Heart left ventricle (tissue), 16 donors: ENCODE results near the gene PFKFB3. TPM values are rescaled to one million over a fixed set of nuclear protein-coding genes. Genes with fewer than 3 reads are reported as not detected.
"Not testable (repeated sequence)": the region's sequence is repeated elsewhere in the genome, so short reads cannot be mapped to it uniquely, and the experiment has no call there.

Experiments
- ATAC-seq, 4 donors: fragments of 200-7000 bp; cut with Tn5 transposase; one replicate each; pipeline ENCODE4 v1.9.1; 2020 to 2022; ENCODE audit warnings: moderate library complexity in 4 of 4, mild to moderate bottlenecking in 3 of 4, moderate number of reproducible peaks in 1 of 4
- DNase-seq, 5 donors: peaks; one replicate each; pipeline ENCODE4 v3.0.0-alpha.2; 2020
- H3K27ac ChIP-seq, 12 donors: fragments of 200-600 bp; sonication (generic) in 4 of 12; one replicate each; pipeline versions ENCODE4 v1.5.0 to v1.8.0; 2016 to 2022; ENCODE audit warnings: mild to moderate bottlenecking in 2 of 12
- H3K27me3 ChIP-seq, 9 donors: fragments of 200-600 bp; sonication (generic) in 2 of 9; one replicate each; pipeline versions ENCODE4 v1.5.1 to v1.8.0; 2016 to 2022; ENCODE audit warnings: mild to moderate bottlenecking in 3 of 9
- H3K36me3 ChIP-seq, 9 donors: fragments of 200-600 bp; sonication (generic) in 2 of 9; one replicate each; pipeline versions ENCODE4 v1.5.0 to v1.8.0; 2018 to 2022; ENCODE audit warnings: mild to moderate bottlenecking in 2 of 9
- H3K4me1 ChIP-seq, 12 donors: fragments of 200-600 bp; sonication (generic) in 4 of 12; one replicate each; pipeline versions ENCODE4 v1.5.0 to v1.8.0; 2016 to 2022; ENCODE audit warnings: mild to moderate bottlenecking in 3 of 12
- H3K4me3 ChIP-seq, 12 donors: fragments of 200-600 bp; sonication (generic) in 4 of 12; one replicate each; pipeline versions ENCODE4 v1.5.0 to v1.8.0; 2017 to 2022; ENCODE audit warnings: mild to moderate bottlenecking in 9 of 12, moderate library complexity in 4 of 12
- H3K9me3 ChIP-seq, 12 donors: fragments of 200-600 bp; sonication (generic) in 4 of 12; one replicate each; pipeline versions ENCODE4 v1.5.0 to v1.8.0; 2016 to 2022; ENCODE audit warnings: mild to moderate bottlenecking in 1 of 12
- CTCF ChIP-seq, 12 donors: fragments of 200-600 bp; sonication (generic) in 4 of 12; IDR thresholded peaks; one replicate each; pipeline versions ENCODE4 v1.5.0 to v1.8.0; 2018 to 2022; ENCODE audit warnings: antibody characterized with exemption in 12 of 12, mild to moderate bottlenecking in 5 of 12
- POLR2A ChIP-seq, 2 donors: fragments of 450-650 bp; IDR thresholded peaks; one replicate each; pipeline ENCODE4 v1.6.1; 2017; ENCODE audit warnings: antibody characterized with exemption in 2 of 2, mild to moderate bottlenecking in 2 of 2, moderate library complexity in 2 of 2
- WGBS, 4 donors: extraction: QIAGEN DNeasy Blood & Tissue Kit in 2 of 4; methylation state at CpG; one replicate each; pipeline versions ENCODE4 v1.1.5 to v1.1.7; 2013 to 2018; 5-methylcytosine and 5-hydroxymethylcytosine counted together
- intact Hi-C, 10 donors: fragments of 100-400 bp; cut with DNase I; formaldehyde crosslinking; loops; one replicate each; pipeline versions ENCODE4 v1.11.1 to v1.14.2; 2022
- polyA plus RNA-seq, 2 donors: library from polyadenylated mRNA; stranded (reverse); fragments of 200-250 nt; gene quantifications; one replicate each; pipeline ENCODE4 v1.2.3, GENCODE V29; 2013
- total RNA-seq, 9 donors: library from RNA; depleted of rRNA in 2 of 9; stranded (reverse); fragments of >200 nt in 2 of 9; fragmentation: NEBNext Ultra II Directional in 3 of 9; extraction: Animal tissue kit (Norgen Biotek cat#: 25700) in 3 of 9; gene quantifications; one replicate each; pipeline versions ENCODE4 v1.1.0 to v1.2.4, GENCODE V29; 2016 to 2023
- donor health status: ischemic (EF 13 %, LVEDD 7.1; RV severe dilation, severe dysfunction).
- donor health status: healthy with polysubstance abuse.
- donor health status: DM: no; HTN: yes; CAD: no.
- donor health status: DM: no; HTN: no; CAD: no.
- donor health status: ischemic (EF 25% LVEDD 6.9; RV normal size, moderate dysfunction).
- donor health status: ischemic (EF 25% LVEDD 5.7; RV mildly dilated, moderate dysfunction).
- donor health status: healthy.
- donor health status: DM: yes; HTN: yes; CAD: no.
- donor health status: ischemic (EF 35%, LVEDD 5.7; RV mildly dilated, moderate dysfunction).
- donor health status: nonischemic (EF 11% LVEDD 7.7; RV severe dilation, severe dysfunction).
- donor health status: DM: yes; HTN: yes; CAD: no.
- donor health status: PGD.
- donor health status: ischemic (EF 29% LVEDD 5.4; RV normal size, mild dysfunction).
- donor health status: nonischemic (EF 23%, LVEDD 6.1; RV moderate dilation, normal function).

The PFKFB3 gene
- total and polyA plus RNA-seq, 11 donors = 6.2 to 53.1 (median 13.4) TPM

DNA sequence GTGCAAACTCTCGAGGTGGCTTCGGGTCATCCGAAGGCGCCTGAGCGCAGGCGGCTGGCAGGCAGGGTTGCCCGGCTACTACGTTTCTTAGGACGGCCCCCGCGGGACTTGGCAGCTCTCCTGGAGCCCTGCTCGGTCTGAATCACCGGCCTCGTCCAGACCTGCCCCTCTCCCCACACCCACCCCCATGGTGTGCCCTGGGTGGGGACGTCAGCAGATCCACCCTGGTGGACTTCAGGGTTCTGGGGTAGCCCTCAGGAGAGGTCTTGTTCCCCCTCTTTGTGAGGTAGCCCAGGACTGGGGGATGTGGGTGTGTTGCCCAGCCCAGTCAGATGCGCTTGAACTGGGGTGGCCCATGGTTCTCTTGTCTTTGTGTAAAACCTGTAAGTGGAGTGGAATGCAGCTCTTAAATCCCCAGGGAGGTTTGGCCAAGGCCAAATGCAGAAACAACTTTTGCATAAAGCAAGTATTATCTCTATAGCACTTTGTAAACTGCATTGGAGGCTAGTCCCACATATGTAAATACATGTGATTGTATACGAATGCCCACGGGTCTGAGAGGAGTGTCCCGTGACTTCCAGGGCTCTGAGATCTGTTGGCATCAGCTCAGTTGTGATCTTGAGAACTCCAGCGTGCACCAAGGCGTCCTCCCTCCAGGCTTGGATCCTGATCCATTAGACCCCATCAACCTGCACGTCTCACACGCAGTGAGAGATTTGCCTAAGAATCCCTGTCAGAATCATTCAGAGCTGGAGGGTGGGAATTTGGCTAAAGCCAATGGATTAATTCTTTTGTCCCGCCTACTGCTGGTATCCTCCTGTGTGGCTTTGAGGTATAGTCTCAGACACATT, 1.8 kb downstream of the PFKFB3 start:
- intact Hi-C loops = loop anchor here in 8 of 10 donors (2.0 to 10.0 kb wide), 6 partner anchors 37 to 198 kb away; no protein-coding TSS in a partner anchor
- H3K4me1 ChIP-seq = peaks cover 0 to 58% (median 30%) of the 10 kb centered on the region in 12 donors
- no peak for ATAC-seq

GRCh38 chr10:6206486-6206885, 3.8 kb downstream of the PFKFB3 start:
- DNase-seq = peak in 1 of 5 donors; percentile 12
- 92 to 100% (median 95%) methylated on average over 1 to 17 of the region's 29 CpGs for WGBS, 4 donors
- H3K9me3 ChIP-seq, H3K36me3 ChIP-seq, H3K27me3 ChIP-seq, H3K4me3 ChIP-seq, H3K27ac ChIP-seq, ATAC-seq: not testable (repeated sequence)
- intact Hi-C loops = loop anchor here in 1 of 10 donors (10.0 kb wide), 1 partner anchor 102 kb away; no protein-coding TSS in a partner anchor
- peaks cover 0 to 48% (median 29%) of the 10 kb centered on the region in 12 donors for H3K4me1 ChIP-seq

More for the DNA sequence above, 1.8 kb downstream of the PFKFB3 start:
- Histone ChIP-seq H3K9me3 (no peaks in the 10 kb centered on the region), H3K27ac (peak overlapping the region in 6 of 12 donors; percentile 86 to 99 (median 94)), H3K36me3 (no peaks in the 10 kb centered on the region), H3K27me3 (no peaks in the 10 kb centered on the region), H3K4me3 (peak overlapping the region; percentile 66 to 89 (median 78))
- peak in 4 of 5 donors; percentile 43 to 69 (median 64) for DNase-seq
- TF ChIP-seq POLR2A (IDR thresholded peaks at IDR 0.05) (no peak), CTCF (IDR thresholded peaks at IDR 0.05) (no peak)
- WGBS, 4 donors = 32 to 60% (median 40%) methylated on average over 12 to 24 of the region's 24 CpGs

- Histone ChIP-seq H3K9me3 (no peaks in the 10 kb centered on the region), H3K4me3 (no peak overlapping the region), H3K27me3 (no peaks in the 10 kb centered on the region), H3K27ac (no peak overlapping the region), H3K4me1 (peaks cover 0 to 49% (median 29%) of the 10 kb centered on the region in 12 donors), H3K36me3 (peaks cover 0 to 14% (median 0%) of the 10 kb centered on the region in 9 donors)
- ATAC-seq = no peak
- TF ChIP-seq POLR2A (IDR thresholded peaks at IDR 0.05) (no peak), CTCF (IDR thresholded peaks at IDR 0.05) (no peak)
- 91 to 94% (median 93%) methylated on average over 4 of the region's 4 CpGs for WGBS, 4 donors
- no peak for DNase-seq
- intact Hi-C loops = loop anchor here in 1 of 10 donors (10.0 kb wide), 1 partner anchor 103 kb away; no protein-coding TSS in a partner anchor
Observed at GRCh38 chr10:6207658-6208057, 4.9 kb downstream of the PFKFB3 start.

GRCh38 chr10:6208799-6209235, 6.1 kb downstream of the PFKFB3 start:
- peaks cover 0 to 46% (median 26%) of the 10 kb centered on the region in 12 donors for H3K4me1 ChIP-seq

More at GRCh38 chr10:6208799-6209235, 6.1 kb downstream of the PFKFB3 start:
- Histone ChIP-seq H3K36me3 (peaks cover 0 to 21% (median 4%) of the 10 kb centered on the region in 9 donors), H3K9me3 (no peaks in the 10 kb centered on the region), H3K4me3 (no peak overlapping the region), H3K27ac (no peak overlapping the region), H3K27me3 (no peaks in the 10 kb centered on the region)
- ATAC-seq = no peak
- no peak for DNase-seq
- TF ChIP-seq POLR2A (IDR thresholded peaks at IDR 0.05) (no peak), CTCF (IDR thresholded peaks at IDR 0.05) (no peak)
- 75 to 82% (median 81%) methylated on average over 9 to 12 of the region's 12 CpGs for WGBS, 4 donors
- intact Hi-C loops = loop anchor here in 1 of 10 donors (10.0 kb wide), 1 partner anchor 104 kb away; no protein-coding TSS in a partner anchor
